Neutrophil (primary cell): Measurements from ENCODE around the gene CAMP.

Source experiments
- H3K27ac ChIP-seq: fragments of 200-600 bp; sonication (generic); 2 replicates; pipeline ENCODE4 v1.5.1; 2016; ENCODE audit warnings: mild to moderate bottlenecking, moderate library complexity
- H3K27me3 ChIP-seq: fragments of 200-600 bp; sonication (generic); 2 replicates; pipeline ENCODE4 v1.6.0; 2016; ENCODE audit warnings: mild to moderate bottlenecking
- H3K36me3 ChIP-seq: fragments of 200-600 bp; sonication (generic); 2 replicates; pipeline ENCODE4 v1.5.1; 2017
- H3K4me1 ChIP-seq, 2 experiments: fragments of 200-600 bp in 1 of 2; sonication (generic) in 1 of 2; 1 replicate in 1 of 2; 2 replicates in 1 of 2; pipeline versions ENCODE4 v1.5.1 to v1.6.1; 2013 to 2016; ENCODE audit warnings: low read depth in 1 of 2, low read length in 1 of 2, mild to moderate bottlenecking in 1 of 2, moderate library complexity in 1 of 2; ENCODE audit not compliant: control insufficient read depth in 1 of 2, insufficient read depth in 1 of 2
- H3K4me3 ChIP-seq, 2 experiments: fragments of 200-600 bp in 1 of 2; sonication (generic) in 1 of 2; 1 replicate in 1 of 2; 2 replicates in 1 of 2; pipeline ENCODE4 v1.5.1; 2013 to 2016; ENCODE audit warnings: low read depth in 1 of 2, low read length in 1 of 2, mild to moderate bottlenecking in 1 of 2, moderate library complexity in 1 of 2
- H3K9me3 ChIP-seq: fragments of 200-600 bp; sonication (generic); 2 replicates; pipeline ENCODE4 v1.5.1; 2016
- TF ChIP-seq, protein P1 (sequence below): fragments of 200-600 bp; sonication (generic); IDR thresholded peaks from 2 replicates; pipeline ENCODE4 v1.5.1; 2016; ENCODE audit warnings: antibody characterized with exemption

The CAMP gene

DNA sequence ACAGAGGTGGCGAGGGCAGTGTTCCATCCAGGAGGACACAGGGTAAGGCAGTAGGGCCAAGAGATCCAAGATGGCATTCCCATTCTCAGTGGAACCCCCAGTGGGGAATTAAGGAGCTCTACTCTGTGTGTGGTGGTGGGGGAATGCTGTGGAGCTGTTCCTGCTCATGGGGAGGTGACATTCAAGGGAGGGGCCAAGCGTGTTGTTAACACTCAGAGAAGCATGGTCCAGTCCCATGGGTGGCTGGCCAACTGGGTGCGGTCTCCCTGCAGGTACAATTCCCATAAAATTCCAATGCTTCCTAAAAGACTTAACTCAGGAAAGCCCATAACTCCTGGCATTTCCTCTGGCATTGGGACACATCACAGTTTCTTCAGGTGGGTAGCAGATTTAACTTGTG lies 2.3 kb downstream of the CAMP start:
- H3K9me3 ChIP-seq = no peaks in the 10 kb centered on the region
- peak overlapping the region; percentile 97 for H3K27ac ChIP-seq
- no peaks in the 10 kb centered on the region for H3K36me3 ChIP-seq
- H3K4me3 ChIP-seq = no peak overlapping the region
- peaks cover 68 to 69% of the 10 kb centered on the region in 2 experiments for H3K4me1 ChIP-seq
- no peaks in the 10 kb centered on the region for H3K27me3 ChIP-seq
- TF ChIP-seq, protein P1, sequence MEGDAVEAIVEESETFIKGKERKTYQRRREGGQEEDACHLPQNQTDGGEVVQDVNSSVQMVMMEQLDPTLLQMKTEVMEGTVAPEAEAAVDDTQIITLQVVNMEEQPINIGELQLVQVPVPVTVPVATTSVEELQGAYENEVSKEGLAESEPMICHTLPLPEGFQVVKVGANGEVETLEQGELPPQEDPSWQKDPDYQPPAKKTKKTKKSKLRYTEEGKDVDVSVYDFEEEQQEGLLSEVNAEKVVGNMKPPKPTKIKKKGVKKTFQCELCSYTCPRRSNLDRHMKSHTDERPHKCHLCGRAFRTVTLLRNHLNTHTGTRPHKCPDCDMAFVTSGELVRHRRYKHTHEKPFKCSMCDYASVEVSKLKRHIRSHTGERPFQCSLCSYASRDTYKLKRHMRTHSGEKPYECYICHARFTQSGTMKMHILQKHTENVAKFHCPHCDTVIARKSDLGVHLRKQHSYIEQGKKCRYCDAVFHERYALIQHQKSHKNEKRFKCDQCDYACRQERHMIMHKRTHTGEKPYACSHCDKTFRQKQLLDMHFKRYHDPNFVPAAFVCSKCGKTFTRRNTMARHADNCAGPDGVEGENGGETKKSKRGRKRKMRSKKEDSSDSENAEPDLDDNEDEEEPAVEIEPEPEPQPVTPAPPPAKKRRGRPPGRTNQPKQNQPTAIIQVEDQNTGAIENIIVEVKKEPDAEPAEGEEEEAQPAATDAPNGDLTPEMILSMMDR = no peak

DNA sequence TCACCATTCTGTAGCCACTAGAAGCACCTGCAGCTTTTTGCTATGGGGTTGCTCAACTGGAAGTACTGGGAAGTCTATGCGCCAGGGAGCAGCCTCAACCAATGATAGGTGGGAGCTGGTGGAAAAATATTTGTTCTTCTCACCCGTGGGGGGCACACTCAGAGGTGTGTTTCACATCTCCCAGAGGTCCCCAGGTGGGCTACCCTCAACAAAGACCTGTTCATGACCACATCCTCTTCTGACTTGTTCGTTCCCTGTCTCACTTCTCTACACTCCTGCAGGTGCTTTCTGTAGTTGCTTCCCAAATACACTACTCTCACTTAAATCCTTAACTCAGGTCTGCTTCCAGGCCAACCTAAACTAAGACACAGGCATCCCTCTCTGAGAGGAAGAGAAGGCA lies 3.6 kb downstream of the CAMP start:
- Histone ChIP-seq H3K4me3 (no peak overlapping the region), H3K36me3 (no peaks in the 10 kb centered on the region), H3K4me1 (peaks cover 55% of the 10 kb centered on the region in 2 experiments), H3K9me3 (no peaks in the 10 kb centered on the region), H3K27ac (peak overlapping the region; percentile 97), H3K27me3 (no peaks in the 10 kb centered on the region)
- TF ChIP-seq, protein P1 = no peak

DNA sequence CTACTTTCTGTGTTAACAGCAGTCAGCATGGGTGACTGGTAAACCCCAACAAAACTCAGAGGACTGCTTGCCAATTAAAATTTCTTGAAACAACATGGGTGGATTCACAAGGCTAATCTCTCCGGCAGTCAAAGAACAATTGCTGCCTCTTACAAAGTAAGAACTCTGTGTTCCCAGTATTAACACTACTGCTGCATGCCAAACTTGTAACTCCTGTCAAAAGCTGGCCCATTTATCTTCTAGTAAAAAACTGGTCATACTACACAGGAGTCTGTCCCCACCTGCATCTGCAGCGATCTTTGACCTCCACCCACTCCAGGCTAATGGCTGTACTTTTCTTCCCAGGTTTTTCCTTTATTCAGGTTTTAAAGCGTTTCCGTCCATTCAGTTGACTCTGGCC lies 8.9 kb downstream of the CAMP start:
- Histone ChIP-seq H3K27ac (no peak overlapping the region), H3K27me3 (no peaks in the 10 kb centered on the region), H3K9me3 (no peaks in the 10 kb centered on the region), H3K4me3 (no peak overlapping the region), H3K36me3 (no peaks in the 10 kb centered on the region), H3K4me1 (peaks cover 3 to 4% of the 10 kb centered on the region in 2 experiments)
- TF ChIP-seq, protein P1 = no peak

DNA sequence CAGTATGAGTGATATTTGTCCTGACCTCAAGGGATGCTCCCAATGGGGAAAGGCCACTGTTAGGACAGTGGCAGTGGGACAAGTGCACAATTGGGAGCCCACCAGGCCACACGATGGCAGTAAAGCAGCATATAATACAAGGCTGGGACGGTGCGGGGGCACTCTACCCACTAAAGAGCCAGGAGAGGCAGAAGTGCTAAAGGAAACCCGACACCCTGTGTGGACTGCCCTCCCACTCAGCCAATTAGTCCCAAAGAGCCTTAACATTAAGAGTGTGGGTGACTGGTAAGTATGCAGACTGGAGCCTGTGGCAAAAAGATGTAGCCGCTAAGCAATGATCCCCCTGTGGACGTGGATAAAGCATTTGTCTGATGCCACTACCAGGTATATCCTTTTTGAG lies 9.4 kb downstream of the CAMP start:
- Histone ChIP-seq H3K36me3 (no peaks in the 10 kb centered on the region), H3K27ac (no peak overlapping the region), H3K27me3 (no peaks in the 10 kb centered on the region), H3K4me3 (no peak overlapping the region), H3K9me3 (no peaks in the 10 kb centered on the region), H3K4me1 (peaks cover 6 to 7% of the 10 kb centered on the region in 2 experiments)
- TF ChIP-seq, protein P1 = no peak

DNA sequence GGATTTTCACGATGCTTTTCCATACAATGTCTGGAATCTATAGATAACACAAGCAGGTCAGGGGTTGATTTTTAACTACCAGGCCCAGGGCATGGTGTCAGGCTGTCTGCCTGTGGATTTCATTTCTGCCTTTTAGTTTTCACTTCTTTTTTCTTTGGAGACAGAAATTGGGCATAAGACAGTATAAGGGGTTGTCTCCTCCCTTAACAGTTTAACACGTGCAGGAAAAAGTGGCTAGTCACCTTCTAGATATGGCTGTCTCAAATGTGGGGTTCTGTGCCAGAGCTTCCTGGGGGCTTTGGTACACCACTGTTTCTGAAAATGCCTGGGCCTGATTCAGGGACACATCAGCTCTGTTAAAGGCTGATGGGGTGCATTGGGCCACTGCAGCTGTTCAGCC lies 10.2 kb downstream of the CAMP start:
- no peaks in the 10 kb centered on the region for H3K27me3 ChIP-seq
- H3K4me1 ChIP-seq = peaks cover 7 to 11% of the 10 kb centered on the region in 2 experiments
- H3K9me3 ChIP-seq = no peaks in the 10 kb centered on the region
- H3K4me3 ChIP-seq = no peak overlapping the region
- TF ChIP-seq, protein P1 = no peak
- H3K27ac ChIP-seq = no peak overlapping the region
- H3K36me3 ChIP-seq = no peaks in the 10 kb centered on the region

DNA sequence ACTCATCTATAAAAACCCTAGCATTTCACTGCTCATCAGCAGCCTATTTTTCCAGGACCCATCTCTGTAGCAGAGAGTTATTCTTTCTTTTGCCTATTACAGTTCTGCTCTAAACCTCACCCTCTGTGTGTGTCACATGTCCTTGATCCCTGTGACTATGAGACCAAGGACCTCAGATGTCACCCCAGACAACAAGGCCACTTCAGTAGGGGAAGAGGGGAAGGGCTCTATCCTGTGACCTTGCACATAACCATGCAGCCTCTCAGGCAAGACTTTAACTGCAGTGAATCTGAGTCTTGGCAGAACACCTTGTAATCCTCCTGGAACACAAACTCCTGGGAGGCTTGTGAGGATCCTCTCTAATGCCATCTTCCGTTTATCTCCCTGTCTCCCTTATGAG lies 13.2 kb downstream of the CAMP start:
- TF ChIP-seq, protein P1 = no peak
- Histone ChIP-seq H3K4me1 (peaks cover 30 to 33% of the 10 kb centered on the region in 2 experiments), H3K27ac (no peak overlapping the region), H3K9me3 (no peaks in the 10 kb centered on the region), H3K36me3 (no peaks in the 10 kb centered on the region), H3K4me3 (no peak overlapping the region), H3K27me3 (no peaks in the 10 kb centered on the region)
